A549 treated with CORT108297 at 1 μM for 4 hours (cell line): ENCODE results near the gene GMCL2. TPM values are rescaled to one million over a fixed set of nuclear protein-coding genes. Genes with fewer than 3 reads are reported as not detected.

Experiments
- total RNA-seq: library from RNA; stranded (reverse); fragments of 200-300 nt; extraction: Qiagen RNA extraction; gene quantifications from 5 replicates; pipeline ENCODE4 v1.2.3, GENCODE V29; 2022

The GMCL2 gene
- 0.02 TPM in 1 of 5 replicates, not detected in the others for total RNA-seq

GRCh38 chr5:178187014-178187413 is at the start of gene GMCL2:
Gene GMCL2, minus strand, starts transcription at chr5:178187371. Its CDS starts 72 bp downstream, at chr5:178187299.

GRCh38 chr5:178232124-178232919 is 45.2 kb upstream of the GMCL2 start, which contains the start of gene PHYKPL:
Gene PHYKPL, minus strand, starts transcription at chr5:178232802. Its CDS starts 252 bp downstream, at chr5:178232550.

GRCh38 chr5:178204182-178204934 is 17.2 kb upstream of the GMCL2 start, which contains the start of gene HNRNPAB:
Gene HNRNPAB, plus strand, starts transcription at chr5:178204533. Its CDS starts 305 bp downstream, at chr5:178204838.

GRCh38 chr5:178153530-178154340 is 33.4 kb downstream of the GMCL2 start, which contains the start of gene NHP2:
Gene NHP2, minus strand, starts transcription at chr5:178153885. Its CDS starts 68 bp downstream, at chr5:178153817.

Other genes starting within 250 kb of the GMCL2 start
- gene PROP1, start 191.1 kb downstream of the GMCL2 start, total RNA-seq = not detected in 5 replicates
- 0.87 to 1.5 TPM (median 1.3 TPM) in 5 replicates for gene N4BP3, start 73.8 kb downstream of the GMCL2 start, total RNA-seq
- gene RMND5B, start 56.4 kb downstream of the GMCL2 start, total RNA-seq = 23.3 to 32.7 TPM (median 31.0 TPM) in 5 replicates
- 381 to 485 TPM (median 422 TPM) in 5 replicates for gene NHP2, start 33.5 kb downstream of the GMCL2 start, total RNA-seq
- 310 to 340 TPM (median 319 TPM) in 5 replicates for gene HNRNPAB, start 17.2 kb upstream of the GMCL2 start, total RNA-seq
- gene PHYKPL, start 45.4 kb upstream of the GMCL2 start, total RNA-seq = 8.2 to 10.8 TPM (median 9.6 TPM) in 5 replicates